ENCODE results near the gene NOMO2.
"Not testable (repeated sequence)": the region's sequence is repeated elsewhere in the genome, so short reads cannot be mapped to it uniquely, and the experiment has no call there.

Gene NOMO2

DNA sequence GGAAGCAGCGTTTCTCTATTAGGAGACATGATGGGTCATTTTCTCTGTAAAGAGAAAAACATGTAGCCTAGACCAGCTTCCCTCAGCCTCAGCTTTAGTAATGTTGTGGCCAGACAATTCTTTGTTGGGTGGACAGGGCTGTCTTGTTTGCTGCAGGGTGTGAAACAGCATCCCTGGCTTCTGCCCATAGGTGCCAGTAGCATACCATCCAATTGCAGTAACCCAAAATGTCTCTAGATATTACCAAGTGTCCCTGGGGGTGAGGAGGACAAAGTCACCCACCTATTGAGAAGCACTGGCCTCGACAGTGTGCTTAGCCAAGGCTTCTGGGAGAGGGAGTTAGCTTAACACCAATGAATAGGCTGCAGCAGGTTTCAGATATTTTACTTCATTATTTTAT is 14.0 kb upstream of the NOMO2 start:
- not testable (repeated sequence) for DNase-seq

DNA sequence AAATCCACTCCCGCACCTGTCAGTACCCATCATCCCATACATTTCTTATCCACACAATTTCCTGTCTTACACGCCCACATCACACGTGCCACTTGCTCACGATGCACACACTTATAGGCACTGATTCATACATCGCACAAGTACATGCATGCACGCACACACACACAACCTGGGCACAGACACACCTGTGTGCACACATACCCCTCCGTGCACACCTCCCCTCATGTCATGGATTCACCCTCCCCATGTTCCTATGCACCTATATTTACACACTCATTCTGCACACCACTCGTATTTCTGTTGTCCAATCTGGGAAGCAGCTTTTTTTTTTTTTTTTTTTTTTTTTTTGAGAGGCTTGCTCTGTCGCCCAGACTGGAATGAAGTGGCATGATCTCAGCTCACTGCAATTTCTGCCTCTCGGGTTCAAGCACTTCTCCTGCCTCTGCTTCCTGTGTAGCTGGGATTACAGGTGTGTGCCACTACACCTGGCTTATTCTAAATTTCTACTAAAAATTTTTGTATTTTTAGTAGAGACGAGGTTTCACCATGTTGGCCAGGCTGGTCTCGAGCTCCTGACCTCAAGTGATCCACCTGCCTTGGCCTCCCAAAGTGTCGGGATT is 13.5 kb upstream of the NOMO2 start:
- DNase-seq = not testable (repeated sequence)

DNA sequence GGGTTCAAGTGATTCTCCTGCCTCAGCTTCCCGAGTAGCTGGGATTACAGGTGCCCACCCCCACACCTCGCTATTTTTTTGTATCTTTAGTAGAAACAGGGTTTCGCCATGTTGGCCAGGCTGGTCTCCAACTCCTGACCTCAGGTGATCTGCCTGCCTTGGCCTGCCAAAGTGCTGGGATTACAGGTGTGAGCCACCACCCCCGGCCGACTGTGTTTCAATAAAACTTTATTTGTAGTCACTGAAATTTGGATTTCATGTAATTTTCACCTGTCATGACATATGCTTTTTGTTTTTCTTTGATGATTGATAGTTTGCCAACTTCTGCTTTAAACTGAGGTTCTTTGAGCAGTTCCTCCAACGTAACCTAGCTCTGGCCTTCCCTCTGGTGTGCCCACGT is 12.0 kb upstream of the NOMO2 start:
- not testable (repeated sequence) for DNase-seq

DNA sequence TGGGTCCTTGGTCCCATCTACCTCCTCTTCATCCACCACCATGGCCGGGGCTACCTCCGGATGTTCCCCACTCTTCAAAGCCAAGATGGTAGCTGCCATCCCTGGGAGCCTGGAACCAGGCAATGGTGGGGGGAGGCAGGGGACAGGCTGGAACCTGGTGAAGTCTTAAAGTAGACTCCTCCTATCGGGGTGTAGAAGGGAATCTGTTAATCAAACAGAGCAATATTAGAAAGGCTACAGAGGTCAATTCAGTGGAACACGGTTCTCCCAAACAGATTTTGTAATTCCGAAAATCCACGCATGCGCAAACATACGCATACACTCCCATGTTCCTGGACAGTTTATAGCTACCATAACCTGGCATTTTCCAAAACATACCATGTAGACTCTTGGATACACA is 11.1 kb upstream of the NOMO2 start:
- not testable (repeated sequence) for DNase-seq

DNA sequence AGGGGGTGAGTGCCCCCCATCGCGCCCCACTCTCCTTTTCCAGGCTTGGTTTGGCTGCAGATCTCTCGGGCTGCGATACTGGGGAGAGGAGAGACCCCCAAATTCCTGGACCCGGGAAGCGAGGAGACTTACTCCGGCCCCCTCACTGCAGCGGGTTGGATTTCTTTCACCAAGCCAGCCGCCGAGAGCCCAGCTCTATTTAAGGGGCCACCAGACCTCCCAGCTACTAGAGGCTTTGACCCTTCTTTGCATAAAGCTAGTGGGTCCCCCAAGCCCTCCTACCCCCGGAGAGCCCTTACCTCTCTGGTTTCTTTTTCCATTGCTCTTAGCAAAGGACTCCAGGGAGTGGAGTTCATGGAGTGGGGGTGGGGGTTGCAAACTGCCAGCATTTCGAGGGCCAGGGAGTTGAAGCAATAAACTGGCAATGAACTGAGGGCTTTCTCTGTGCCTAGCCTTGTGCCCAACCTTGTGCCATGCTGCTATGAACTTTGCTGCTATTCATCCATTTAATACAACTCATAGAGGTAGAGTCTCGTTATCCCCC is 9.5 kb upstream of the NOMO2 start:
- DNase-seq = not testable (repeated sequence)

DNA sequence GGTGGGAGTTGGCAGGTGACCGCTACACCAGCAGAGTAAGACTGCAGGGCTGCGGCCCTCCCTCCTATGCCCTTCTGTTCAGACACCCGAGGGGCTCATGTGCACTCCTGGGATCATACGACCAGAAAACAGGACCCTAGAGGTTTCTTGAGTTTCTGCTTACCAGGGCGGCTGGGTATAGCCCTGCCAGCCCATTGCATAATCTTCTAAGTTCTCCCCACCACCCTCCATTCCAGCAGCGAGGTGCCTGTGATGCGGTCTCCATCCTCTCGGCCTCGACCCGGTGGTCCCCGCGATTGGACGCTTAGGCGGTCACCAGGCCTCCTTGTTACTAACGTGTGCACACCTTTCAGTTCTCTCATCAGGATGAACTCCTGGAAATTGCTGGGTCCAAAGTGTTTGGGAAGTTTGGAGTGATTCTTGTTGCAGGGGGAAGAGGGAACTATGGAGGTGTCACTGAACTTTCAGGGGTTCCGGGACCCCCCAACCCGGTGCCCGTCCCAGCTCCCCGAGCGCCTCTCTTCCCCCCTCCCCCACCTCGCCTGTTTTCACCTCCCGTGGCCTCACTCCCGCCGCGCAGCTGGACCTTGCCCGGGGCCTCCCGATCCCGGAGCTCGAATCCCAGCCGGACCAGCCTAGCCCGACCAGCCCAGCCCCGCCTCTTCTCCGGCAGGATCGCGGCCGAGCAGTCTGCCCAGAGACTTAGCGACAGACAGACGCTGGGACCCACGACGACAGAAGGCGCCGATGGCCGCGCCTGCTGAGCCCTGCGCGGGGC is 8.8 kb upstream of the NOMO2 start:
- DNase-seq = not testable (repeated sequence)

DNA sequence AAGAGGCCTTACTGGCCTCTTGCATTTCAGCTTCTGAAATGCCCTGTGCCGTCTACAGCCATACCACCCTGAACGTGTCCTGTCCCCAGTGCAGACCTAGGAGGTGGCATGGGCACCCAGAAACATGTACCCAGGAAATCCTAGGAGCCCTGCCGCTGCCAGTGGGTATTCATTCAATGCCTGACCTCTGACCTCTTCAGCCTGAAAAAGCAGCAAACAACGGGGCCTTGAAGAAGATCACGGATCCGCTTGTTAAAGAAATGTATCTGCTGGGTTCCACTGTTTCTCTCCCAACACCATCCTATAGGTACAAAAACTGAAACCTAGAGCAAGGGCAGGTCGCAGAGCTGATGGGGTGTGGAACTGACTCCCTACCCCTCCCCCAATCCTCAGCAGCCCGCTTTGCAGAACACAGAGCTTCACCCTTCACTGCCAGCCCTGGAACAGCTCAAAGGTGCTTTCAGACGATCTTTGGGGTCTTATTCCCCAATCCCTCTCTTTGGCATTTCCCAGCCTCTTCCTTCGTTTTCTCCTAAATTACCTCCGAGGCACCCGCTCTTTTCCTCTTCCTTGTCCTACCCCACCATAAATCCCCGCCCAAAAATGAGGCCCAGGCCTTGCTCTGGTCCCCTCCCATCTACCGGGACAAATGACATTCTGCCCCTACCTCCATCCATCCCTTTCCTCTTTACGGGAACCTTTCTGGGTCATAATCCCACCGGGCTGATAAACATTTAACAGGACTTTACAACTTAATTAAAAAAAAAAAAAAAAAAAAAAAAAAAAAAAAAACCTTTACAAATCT is 1.3 kb downstream of the NOMO2 start:
- not testable (repeated sequence) for DNase-seq

DNA sequence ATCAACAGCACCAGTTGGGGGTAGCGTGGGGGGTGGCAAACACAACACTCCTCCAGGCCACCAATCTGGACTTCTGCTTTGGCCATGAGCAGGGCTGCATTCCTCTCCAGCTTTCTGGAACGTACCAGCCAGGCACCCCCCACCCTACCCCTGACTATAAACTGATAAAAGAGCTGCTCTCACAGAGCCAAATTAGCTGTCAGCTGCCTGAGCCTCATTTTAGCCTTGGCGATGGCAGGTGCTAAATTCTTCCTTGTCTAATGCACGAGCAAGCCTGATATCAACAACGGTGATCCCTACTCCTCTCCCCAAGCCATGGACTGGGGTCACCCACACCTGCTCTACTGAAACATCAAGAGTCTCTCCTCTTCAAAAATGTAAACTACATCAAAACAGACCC is 8.2 kb downstream of the NOMO2 start:
- DNase-seq = not testable (repeated sequence)

DNA sequence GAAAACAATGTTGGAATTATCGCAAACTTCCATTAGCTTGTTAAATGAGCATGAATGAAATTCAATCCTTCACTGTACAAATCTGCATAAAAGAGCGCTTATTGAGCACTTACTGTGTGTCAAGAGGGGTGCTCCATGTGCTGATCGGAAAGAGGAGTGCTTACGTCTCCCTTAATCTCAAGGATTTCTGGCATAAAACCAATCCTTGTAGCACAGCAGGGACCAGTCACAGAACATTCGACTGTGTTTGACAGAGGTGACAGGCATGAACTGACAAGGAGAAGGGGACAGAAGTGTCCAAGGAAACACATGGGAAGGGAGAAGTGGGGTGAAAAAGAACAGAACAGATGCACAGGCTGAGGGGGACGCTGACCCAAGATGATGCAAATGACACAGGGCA is 14.5 kb downstream of the NOMO2 start:
- not testable (repeated sequence) for DNase-seq

DNA sequence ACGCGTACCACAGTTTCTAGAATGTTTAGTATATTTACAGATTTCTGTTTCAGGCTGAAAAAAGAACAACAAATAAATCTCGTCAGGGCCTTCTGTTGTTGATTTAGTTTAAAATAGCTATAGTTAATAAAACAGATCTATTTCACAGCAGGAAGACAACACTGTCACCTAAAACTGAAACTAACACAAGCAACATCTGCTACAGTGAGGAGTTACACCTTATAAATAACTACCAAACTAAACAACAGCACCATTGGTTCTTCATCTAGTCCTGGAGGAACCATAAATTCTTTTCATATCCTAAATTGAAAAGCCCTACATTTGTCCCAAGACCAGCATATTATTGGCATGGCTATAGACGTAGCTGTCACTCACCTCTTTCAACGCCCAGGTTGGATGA is 15.0 kb downstream of the NOMO2 start:
- not testable (repeated sequence) for DNase-seq

DNA sequence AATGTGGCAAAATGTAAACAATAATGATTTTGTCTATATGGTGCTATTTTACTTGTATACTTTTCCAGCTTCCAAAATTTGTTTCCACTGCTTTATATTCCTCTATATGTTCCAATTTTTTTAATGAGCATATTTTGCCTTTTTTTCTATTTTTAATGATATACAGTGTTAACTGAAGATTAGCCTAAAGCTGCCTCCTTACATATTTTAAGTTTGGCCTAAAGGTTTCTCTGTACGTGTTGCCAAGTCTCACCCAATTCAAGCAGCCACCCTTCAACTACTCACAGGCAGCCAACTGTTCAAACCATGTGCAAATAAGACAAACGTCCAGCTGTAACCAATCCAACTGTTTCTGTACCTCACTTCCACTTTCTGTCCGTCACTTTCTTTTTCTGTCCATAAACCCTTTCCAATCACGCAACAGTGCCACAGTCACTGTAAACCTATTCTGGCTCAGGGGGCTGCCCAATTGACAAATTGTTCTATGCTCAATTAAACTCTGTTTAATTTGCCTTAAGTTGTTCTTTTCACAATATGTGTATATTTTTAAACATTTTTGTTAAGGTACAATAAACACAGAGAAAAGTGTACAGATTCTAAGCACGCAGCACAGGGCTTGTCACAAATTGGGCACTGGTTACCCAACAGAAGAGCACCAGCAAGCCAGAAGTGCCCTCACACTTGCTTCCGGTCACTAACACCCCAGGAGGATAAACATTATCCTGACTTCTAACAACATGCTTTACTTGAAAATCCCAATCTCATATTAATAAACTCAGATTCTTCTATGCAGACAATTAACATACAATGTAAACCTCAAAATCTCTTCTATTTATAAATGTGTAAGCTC is 17.4 kb downstream of the NOMO2 start:
- not testable (repeated sequence) for DNase-seq

DNA sequence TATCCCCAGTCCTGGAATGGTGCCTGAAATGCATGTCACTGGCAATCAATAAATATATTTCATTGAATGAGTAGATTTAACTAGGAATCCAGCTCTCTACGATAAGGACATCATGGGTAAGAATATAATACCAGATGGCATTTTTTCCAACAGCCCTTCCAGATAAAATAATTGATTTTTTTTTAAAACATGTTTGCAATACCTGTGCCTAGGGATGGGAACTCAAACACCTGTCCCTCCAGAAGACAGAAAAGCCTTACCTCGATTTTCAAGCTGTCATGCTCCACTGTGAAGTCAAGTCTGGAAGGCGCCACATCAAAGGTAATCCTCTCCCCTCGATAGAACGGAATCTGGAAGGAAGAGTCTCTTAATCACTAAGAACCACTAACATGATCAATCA is 20.0 kb downstream of the NOMO2 start:
- not testable (repeated sequence) for DNase-seq

DNA sequence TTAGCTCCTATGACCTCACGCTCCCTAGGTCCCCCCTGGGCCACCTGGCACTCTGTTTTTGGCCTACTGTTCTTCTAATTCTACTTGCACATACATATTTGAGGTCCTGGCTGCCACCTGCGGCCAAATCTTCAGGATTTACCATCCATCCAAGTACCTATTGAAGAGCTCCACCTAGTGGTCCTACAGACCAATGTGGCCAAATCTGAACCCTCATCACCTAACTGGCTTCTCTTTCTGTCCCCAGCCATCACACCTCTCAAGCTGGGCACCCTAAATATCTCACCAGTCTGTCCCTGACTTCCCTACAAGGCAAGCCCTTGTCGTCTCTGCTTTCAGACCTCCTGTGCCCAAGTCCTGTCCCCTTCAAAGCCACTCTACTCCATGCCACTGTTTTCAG is 24.9 kb downstream of the NOMO2 start:
- not testable (repeated sequence) for DNase-seq

DNA sequence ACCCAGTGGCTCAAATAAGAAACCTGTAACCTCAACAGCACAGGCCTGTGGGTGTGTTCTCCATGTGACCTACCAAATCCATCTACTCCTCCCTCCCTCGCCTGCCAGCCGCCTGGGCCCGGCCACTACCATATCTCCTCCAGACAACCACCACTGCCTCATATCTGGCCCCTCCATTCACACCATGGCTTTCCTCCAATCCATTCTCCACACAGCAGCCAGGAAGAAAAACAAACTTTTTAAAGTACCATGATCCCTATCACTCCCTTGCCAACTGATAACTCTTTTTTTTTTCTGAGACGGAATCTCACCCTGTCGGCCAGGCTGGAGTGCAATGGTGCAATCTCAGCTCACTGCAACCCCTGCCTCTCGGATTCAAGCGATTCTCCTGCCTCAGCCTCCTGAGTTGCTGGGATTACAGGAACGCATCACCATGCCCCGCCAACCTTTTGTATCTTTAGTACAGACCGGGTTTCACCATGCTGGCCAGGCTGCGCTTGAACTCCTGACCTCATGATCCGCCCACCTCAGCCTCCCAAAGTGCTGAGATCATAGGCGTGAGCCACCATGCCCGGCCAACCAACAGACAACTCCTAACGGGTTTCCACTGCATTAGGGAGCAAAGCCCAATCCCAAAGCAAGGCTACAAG is 26.3 kb downstream of the NOMO2 start:
- DNase-seq = not testable (repeated sequence)

DNA sequence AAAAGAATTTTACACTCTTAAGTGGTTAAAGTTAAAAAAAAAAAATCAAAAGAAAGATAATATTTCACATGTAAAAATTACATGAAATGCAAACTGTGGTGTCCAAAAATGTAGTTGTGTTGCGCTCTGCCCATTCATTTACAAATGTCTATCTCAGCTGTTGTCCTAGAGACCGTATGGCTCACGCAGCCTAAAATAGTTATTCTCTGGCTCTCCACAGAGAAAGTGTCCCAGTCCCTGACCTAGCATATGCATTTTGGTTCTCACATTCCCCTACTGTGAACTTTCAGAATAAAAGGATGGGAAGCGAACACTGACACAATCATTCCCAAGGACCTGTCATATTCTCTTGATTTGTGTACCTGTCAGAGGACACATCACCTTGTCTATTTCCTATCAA is 27.6 kb downstream of the NOMO2 start:
- not testable (repeated sequence) for DNase-seq

DNA sequence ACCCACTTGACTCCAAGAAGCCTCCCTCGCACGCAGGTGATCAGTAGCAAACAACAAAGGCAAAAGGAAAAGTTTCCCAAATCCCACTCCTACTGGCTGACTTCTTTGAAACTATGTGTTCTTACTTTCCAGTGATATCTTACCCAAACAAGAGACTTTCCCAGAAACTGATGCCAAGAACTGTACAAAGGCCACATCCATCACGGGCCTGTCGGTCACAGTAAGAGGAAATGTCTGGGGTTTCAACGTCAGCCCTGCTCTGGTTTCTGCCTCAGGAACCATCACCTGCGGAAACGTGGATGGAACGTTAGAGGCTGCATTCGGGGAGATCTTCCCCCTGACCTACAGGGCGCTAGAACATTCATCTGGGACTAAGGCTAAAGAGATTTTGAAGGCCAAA is 30.6 kb downstream of the NOMO2 start:
- not testable (repeated sequence) for DNase-seq

DNA sequence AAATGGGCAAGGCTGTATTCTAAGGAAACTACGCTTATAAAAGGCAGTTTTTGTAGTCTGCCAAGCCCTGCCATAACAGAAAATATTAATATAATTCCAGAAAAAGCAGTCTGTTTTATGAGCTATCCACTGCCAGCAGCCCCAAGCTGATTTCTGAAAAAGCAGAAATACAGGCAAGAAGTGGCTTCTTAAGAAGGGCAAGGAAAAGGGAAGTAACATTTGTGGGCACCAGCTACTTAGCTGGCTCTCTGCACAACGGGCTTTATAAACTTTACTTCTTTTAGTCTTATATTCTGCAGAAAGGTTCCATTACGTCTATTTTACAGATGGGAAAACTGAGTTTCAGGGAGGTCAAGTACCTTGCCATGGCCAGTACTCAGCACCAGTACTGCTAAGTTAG is 31.6 kb downstream of the NOMO2 start:
- DNase-seq = not testable (repeated sequence)

DNA sequence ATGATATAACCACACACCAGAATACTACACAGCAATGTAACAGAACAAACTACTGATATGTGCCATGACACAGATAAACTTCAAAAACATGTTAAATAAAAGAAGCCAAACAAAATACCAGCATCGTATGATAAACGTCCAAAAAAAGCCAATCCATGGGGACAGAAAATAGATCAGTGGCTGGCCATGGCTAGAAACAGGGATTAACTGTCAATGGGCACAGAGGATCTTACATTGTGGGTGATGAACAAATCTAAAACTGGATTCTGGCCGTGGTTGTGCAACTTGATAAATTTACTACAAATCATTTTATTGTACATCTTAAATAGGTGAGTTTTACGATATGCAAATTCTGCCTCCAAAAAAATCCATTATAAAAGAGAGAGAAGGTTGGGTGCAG is 35.4 kb downstream of the NOMO2 start:
- DNase-seq = not testable (repeated sequence)

DNA sequence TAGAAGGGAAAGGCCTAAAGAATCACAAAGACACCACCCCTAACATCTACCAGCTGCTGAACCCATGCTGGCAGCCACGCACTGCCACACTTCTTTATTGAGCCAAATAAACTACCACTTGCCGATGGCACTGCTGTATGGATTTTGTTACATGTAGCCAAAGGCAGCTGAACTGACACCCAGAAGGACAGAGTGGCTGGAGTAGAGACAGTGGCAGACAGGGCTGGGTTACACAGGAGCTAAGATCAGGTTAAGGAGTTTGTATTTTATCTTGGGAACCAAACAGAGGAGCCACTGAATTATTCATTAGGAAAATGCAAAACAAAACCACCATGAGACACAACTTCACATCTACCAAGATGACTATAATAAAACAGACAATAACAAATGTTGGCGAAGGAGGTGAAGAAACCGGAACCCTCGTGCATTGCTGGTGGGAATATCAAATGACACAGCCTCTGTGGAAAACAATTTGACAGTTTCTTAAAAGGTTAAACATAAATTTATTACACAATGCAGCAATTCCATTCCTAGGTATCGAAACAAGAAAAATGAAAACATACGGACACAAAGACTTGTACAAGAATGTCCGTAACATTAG is 35.9 kb downstream of the NOMO2 start:
- DNase-seq = not testable (repeated sequence)

DNA sequence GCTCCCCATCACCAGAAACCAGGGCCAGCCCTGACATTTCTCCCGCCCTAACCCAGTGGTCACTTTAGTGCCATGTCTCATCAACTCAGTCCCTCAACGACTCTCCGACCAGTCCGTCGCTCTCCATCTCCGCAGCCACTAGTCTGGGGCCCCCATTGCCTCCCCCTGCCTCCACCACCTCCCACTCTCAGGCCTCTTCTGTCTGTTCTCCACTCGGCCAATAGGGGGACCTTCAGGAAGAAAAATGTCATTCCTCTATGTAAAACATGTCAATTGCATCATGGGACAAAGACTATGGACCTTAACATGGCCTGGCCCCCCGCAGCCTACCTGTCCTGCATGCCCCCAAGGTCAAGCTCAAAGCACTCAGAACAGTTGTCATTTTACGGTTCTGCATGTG is 39.3 kb downstream of the NOMO2 start:
- DNase-seq = not testable (repeated sequence)

DNA sequence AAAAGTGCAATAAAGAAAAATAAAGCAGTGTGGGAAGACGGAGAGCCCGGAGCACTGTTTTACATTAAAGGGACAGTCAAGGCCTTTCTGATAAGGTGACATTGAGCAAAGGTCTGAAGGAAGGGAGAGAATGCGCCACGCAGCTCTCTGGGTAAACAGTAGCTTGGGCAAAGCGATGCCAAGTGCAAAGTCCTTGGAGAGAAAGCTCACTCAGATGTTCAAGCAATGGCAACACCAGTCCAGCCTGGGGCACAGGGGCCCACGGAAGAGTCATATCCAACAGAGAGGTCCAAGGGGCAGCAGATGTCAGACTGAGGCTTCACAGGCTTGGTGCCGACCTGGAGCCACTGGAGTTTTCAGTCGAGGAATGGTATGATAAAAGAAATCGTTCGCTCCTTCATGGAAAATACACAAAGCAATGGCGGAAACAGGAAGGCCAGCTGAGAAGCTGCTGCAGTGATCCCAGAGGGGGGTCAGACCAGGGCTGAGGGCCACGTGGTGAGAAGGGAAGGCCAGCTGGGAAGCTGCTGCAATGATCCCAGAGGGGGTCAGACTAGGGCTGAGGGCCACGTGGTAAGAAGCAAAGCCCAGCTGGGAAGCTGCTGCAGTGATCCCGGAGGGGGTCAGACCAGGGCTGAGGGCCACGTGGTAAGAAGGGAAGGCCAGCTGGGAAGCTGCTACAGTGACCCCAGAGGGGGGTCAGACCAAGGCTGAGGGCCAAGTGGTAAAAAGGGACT is 40.3 kb downstream of the NOMO2 start:
- not testable (repeated sequence) for DNase-seq
